Liver (tissue), 9 donors: ENCODE measurements around the gene DIO2. TPM values are rescaled to one million over a fixed set of nuclear protein-coding genes. Genes with fewer than 3 reads are reported as not detected.

Source experiments
- DNase-seq: peaks from one replicate; pipeline ENCODE4 v3.0.0-alpha.2; 2017; ENCODE audit warnings: low spot score
- H3K27ac ChIP-seq, 2 donors: one replicate each; pipeline ENCODE4 v1.7.0; 2013; ENCODE audit warnings: inconsistent platforms in 2 of 2, low read length in 2 of 2, control low read depth in 1 of 2, low read depth in 1 of 2, mild to moderate bottlenecking in 1 of 2
- H3K27me3 ChIP-seq, 4 donors: one replicate each; pipeline versions ENCODE4 v1.6.1 to v1.7.0; 2013; ENCODE audit warnings: low read length in 3 of 4, inconsistent platforms in 1 of 4, mild to moderate bottlenecking in 1 of 4, moderate library complexity in 1 of 4; ENCODE audit not compliant: control insufficient read depth in 4 of 4, insufficient read depth in 4 of 4
- H3K36me3 ChIP-seq, 4 donors: one replicate each; pipeline versions ENCODE4 v1.6.1 to v1.7.0; 2013; ENCODE audit warnings: low read length in 3 of 4, mild to moderate bottlenecking in 3 of 4, low read depth in 1 of 4, moderate library complexity in 1 of 4; ENCODE audit not compliant: control insufficient read depth in 4 of 4, insufficient read depth in 3 of 4
- H3K4me1 ChIP-seq, 4 donors: one replicate each; pipeline versions ENCODE4 v1.6.1 to v1.7.0; 2013; ENCODE audit warnings: low read length in 3 of 4, mild to moderate bottlenecking in 3 of 4, moderate library complexity in 1 of 4; ENCODE audit not compliant: control insufficient read depth in 4 of 4, insufficient read depth in 4 of 4
- H3K4me3 ChIP-seq, 3 donors: one replicate each; pipeline versions ENCODE4 v1.6.1 to v1.7.0; 2013; ENCODE audit warnings: low read length in 3 of 3, control low read depth in 1 of 3, low read depth in 1 of 3, mild to moderate bottlenecking in 1 of 3
- H3K9ac ChIP-seq, 2 donors: one replicate each; pipeline ENCODE4 v1.7.0; 2013; ENCODE audit warnings: low read length in 2 of 2, mild to moderate bottlenecking in 2 of 2, moderate library complexity in 2 of 2, control low read depth in 1 of 2, low read depth in 1 of 2
- H3K9me3 ChIP-seq, 4 donors: one replicate each; pipeline versions ENCODE4 v1.6.1 to v1.7.0; 2013; ENCODE audit warnings: low read length in 3 of 4; ENCODE audit not compliant: control insufficient read depth in 4 of 4
- ATF3 ChIP-seq: IDR thresholded peaks from 2 replicates; pipeline ENCODE4 v1.6.1; 2016; ENCODE audit warnings: antibody characterized with exemption
- CTCF ChIP-seq: fragments of 150-350 bp; IDR thresholded peaks from 2 replicates; pipeline ENCODE4 v1.5.1; 2017; ENCODE audit warnings: improper control_type of control experiment, low read depth, low read length; ENCODE audit not compliant: missing input control
- EGR1 ChIP-seq, 2 donors: IDR thresholded peaks; 2 replicates each; pipeline ENCODE4 v1.6.1; 2016 to 2018; ENCODE audit warnings: antibody characterized with exemption in 2 of 2, low read depth in 2 of 2
- FOXA1 ChIP-seq: IDR thresholded peaks from 2 replicates; pipeline ENCODE4 v1.6.1; 2016; ENCODE audit warnings: antibody characterized with exemption
- FOXA2 ChIP-seq: IDR thresholded peaks from 2 replicates; pipeline ENCODE4 v1.6.1; 2016; ENCODE audit warnings: antibody characterized with exemption
- GABPA ChIP-seq, 2 donors: IDR thresholded peaks in 1 of 2; conservative IDR thresholded peaks in 1 of 2; 2 replicates each; pipeline ENCODE4 v1.6.1; 2016; ENCODE audit warnings: antibody characterized with exemption in 2 of 2, mild to moderate bottlenecking in 1 of 2, moderate library complexity in 1 of 2
- HNF4A ChIP-seq, 2 donors: conservative IDR thresholded peaks; 2 replicates each; pipeline ENCODE4 v1.6.1; 2016; ENCODE audit warnings: antibody characterized with exemption in 2 of 2, mild to moderate bottlenecking in 2 of 2
- HNF4G ChIP-seq: IDR thresholded peaks from 2 replicates; pipeline ENCODE4 v1.6.1; 2016; ENCODE audit warnings: antibody characterized with exemption
- JUND ChIP-seq, 2 donors: IDR thresholded peaks; 2 replicates each; pipeline ENCODE4 v1.6.1; 2016; ENCODE audit warnings: antibody characterized with exemption in 2 of 2
- MAX ChIP-seq: IDR thresholded peaks from 2 replicates; pipeline ENCODE4 v1.6.1; 2016; ENCODE audit warnings: antibody characterized with exemption
- RAD21 ChIP-seq, 2 donors: IDR thresholded peaks; 2 replicates each; pipeline ENCODE4 v1.6.1; 2016; ENCODE audit warnings: antibody characterized with exemption in 2 of 2, mild to moderate bottlenecking in 2 of 2
- REST ChIP-seq: IDR thresholded peaks from 2 replicates; pipeline ENCODE4 v1.6.1; 2016; ENCODE audit warnings: antibody characterized with exemption, mild to moderate bottlenecking
- RXRA ChIP-seq, 2 donors: IDR thresholded peaks; 2 replicates each; pipeline ENCODE4 v1.6.1; 2017 to 2018; ENCODE audit warnings: antibody characterized with exemption in 2 of 2, mild to moderate bottlenecking in 1 of 2
- SP1 ChIP-seq: IDR thresholded peaks from 2 replicates; pipeline ENCODE4 v1.6.1; 2018; ENCODE audit warnings: antibody characterized with exemption, mild to moderate bottlenecking
- TAF1 ChIP-seq: conservative IDR thresholded peaks from 2 replicates; pipeline ENCODE4 v1.6.1; 2016; ENCODE audit warnings: antibody characterized with exemption, mild to moderate bottlenecking
- YY1 ChIP-seq: IDR thresholded peaks from 2 replicates; pipeline ENCODE4 v1.6.1; 2016; ENCODE audit warnings: antibody characterized with exemption, mild to moderate bottlenecking
- ZBTB33 ChIP-seq: IDR thresholded peaks from 2 replicates; pipeline ENCODE4 v1.6.1; 2016; ENCODE audit warnings: antibody characterized with exemption
- WGBS: extraction: QIAGEN DNeasy Blood & Tissue Kit; methylation state at CpG from one replicate; pipeline ENCODE4 v1.1.7; 2013; 5-methylcytosine and 5-hydroxymethylcytosine counted together
- polyA plus RNA-seq, 2 donors: library from polyadenylated mRNA; stranded (reverse) in 1 of 2; unstranded in 1 of 2; fragments of 200-250 nt in 1 of 2; fragments of >200 nt in 1 of 2; fragmentation: Nextera tagmentation in 1 of 2; extraction: Ambion mirVana in 1 of 2; gene quantifications; one replicate each; pipeline versions ENCODE4 v1.2.1 to v1.2.3, GENCODE V29; 2013 to 2015
- total RNA-seq, 2 donors: library from RNA; depleted of rRNA; stranded (reverse); fragments of >200 nt; gene quantifications; one replicate each; pipeline ENCODE4 v1.2.3, GENCODE V29; 2014
- donor health status: healthy.
- donor health status: healthy.
- donor health status: healthy.
- donor health status: healthy.
- donor health status: healthy.

Gene DIO2
- total and polyA plus RNA-seq, 4 donors = under 0.01 to 0.23 (median 0.02) TPM; not detected in 1

- no peak for TF ChIP-seq TAF1
- no peak for TF ChIP-seq ATF3
- no peak for TF ChIP-seq GABPA (IDR thresholded peaks at IDR 0.05 in 1 of 2, conservative IDR thresholded peaks at IDR 0.05 in 1 of 2)
- TF ChIP-seq RAD21 (IDR thresholded peaks at IDR 0.05) = no peak
- no peak for TF ChIP-seq REST
- no peak for TF ChIP-seq SP1
- TF ChIP-seq EGR1 (IDR thresholded peaks at IDR 0.05; ENCODE audit: low read depth in 2 of 2) = no peak
- TF ChIP-seq FOXA1 = no peak
- TF ChIP-seq HNF4A (conservative IDR thresholded peaks at IDR 0.05) = no peak
- no peak for TF ChIP-seq YY1
- TF ChIP-seq MAX = no peak
- no peak for TF ChIP-seq CTCF
- TF ChIP-seq ZBTB33 = no peak
- no peak for TF ChIP-seq RXRA (IDR thresholded peaks at IDR 0.05)
- TF ChIP-seq JUND (IDR thresholded peaks at IDR 0.05) = no peak
- no peak for TF ChIP-seq FOXA2
- no peak for TF ChIP-seq HNF4G
- H3K27ac ChIP-seq = no peak overlapping the region
- 71% methylated on average over 3 of the region's 3 CpGs for WGBS
Measured at GRCh38 chr14:80237143-80237542, 25.8 kb upstream of the DIO2 start.

More at GRCh38 chr14:80237143-80237542, 25.8 kb upstream of the DIO2 start:
- peaks cover 3 to 5% (median 3%) of the 10 kb centered on the region in 4 donors for H3K9me3 ChIP-seq
- H3K36me3 ChIP-seq = no peaks in the 10 kb centered on the region
- DNase-seq = no peak
- no peaks in the 10 kb centered on the region for H3K27me3 ChIP-seq
- H3K9ac ChIP-seq = no peak overlapping the region
- H3K4me3 ChIP-seq = no peak overlapping the region
- no peaks in the 10 kb centered on the region for H3K4me1 ChIP-seq
